Adrenal gland (tissue), 12 donors: ENCODE data around the gene RELL2. TPM values are rescaled to one million over a fixed set of nuclear protein-coding genes. Genes with fewer than 3 reads are reported as not detected.

Experiments used
- DNase-seq, 7 donors: peaks; one replicate each; pipeline ENCODE4 v3.0.0-alpha.2; 2019 to 2020
- H3K27ac ChIP-seq, 5 donors: fragments of 200-600 bp; sonication (generic) in 4 of 5; 1 replicate in 3 of 5; 2 replicates in 2 of 5; pipeline versions ENCODE4 v1.5.1 to v1.8.0; 2016 to 2020; ENCODE audit warnings: mild to moderate bottlenecking in 1 of 5
- H3K27me3 ChIP-seq: fragments of 200-600 bp; 2 replicates; pipeline ENCODE4 v1.8.0; 2021
- H3K36me3 ChIP-seq, 2 donors: fragments of 200-600 bp; replicated peaks in 1 of 2; 1 replicate in 1 of 2; 2 replicates in 1 of 2; pipeline versions ENCODE4 v1.5.1 to v1.8.0; 2018 to 2022
- H3K4me1 ChIP-seq, 2 donors: fragments of 200-600 bp; replicated peaks in 1 of 2; 1 replicate in 1 of 2; 2 replicates in 1 of 2; pipeline versions ENCODE4 v1.5.1 to v1.8.0; 2018 to 2021
- H3K4me3 ChIP-seq, 4 donors: fragments of 200-600 bp; sonication (generic) in 3 of 4; one replicate each; pipeline ENCODE4 v1.5.1; 2016 to 2018
- H3K9me3 ChIP-seq, 3 donors: fragments of 200-600 bp; sonication (generic) in 1 of 3; replicated peaks in 1 of 3; 1 replicate in 2 of 3; 2 replicates in 1 of 3; pipeline versions ENCODE4 v1.5.1 to v1.8.0; 2016 to 2021
- POLR2A ChIP-seq, 2 donors: fragments of 450-650 bp; IDR thresholded peaks; one replicate each; pipeline ENCODE4 v1.6.1; 2017; ENCODE audit warnings: antibody characterized with exemption in 2 of 2, mild to moderate bottlenecking in 2 of 2, moderate library complexity in 1 of 2
- WGBS, 4 donors: extraction: QIAGEN DNeasy Blood & Tissue Kit in 2 of 4; methylation state at CpG; one replicate each; pipeline versions ENCODE4 v1.1.5 to v1.1.7; 2013 to 2017; 5-methylcytosine and 5-hydroxymethylcytosine counted together
- intact Hi-C, 2 donors: fragments of 100-400 bp; cut with DNase I; formaldehyde crosslinking; loops; one replicate each; pipeline versions ENCODE4 v1.14.1 to v1.15.0; 2022 to 2023
- polyA plus RNA-seq, 3 donors: library from polyadenylated mRNA; stranded (reverse); fragments of 200-250 nt in 2 of 3; fragments of 350-450 nt in 1 of 3; fragmentation: Illumina TruSeq in 1 of 3; extraction: RNeasy Lipid Tissue Mini Kit (QIAGEN cat#74804) in 1 of 3; gene quantifications; one replicate each; pipeline ENCODE4 v1.2.3, GENCODE V29; 2013 to 2014
- total RNA-seq, 9 donors: library from RNA; depleted of rRNA in 4 of 9; stranded (reverse); fragments of >200 nt in 4 of 9; fragments of 120-200 nt in 1 of 9; fragmentation: NEBNext Ultra II Directional in 1 of 9; extraction: Animal tissue kit (Norgen Biotek cat#: 25700) in 1 of 9; gene quantifications; one replicate each; pipeline versions ENCODE4 v1.1.0 to v1.2.4, GENCODE V29; 2013 to 2023
- TF ChIP-seq, protein P1 (sequence below), 6 experiments: fragments of 450-650 bp in 4 of 6; fragments of 200-600 bp in 2 of 6; sonication (generic) in 1 of 6; IDR thresholded peaks; 1 replicate in 5 of 6; 2 replicates in 1 of 6; pipeline versions ENCODE4 v1.5.1 to v1.8.0; 2016 to 2021; ENCODE audit warnings: antibody characterized with exemption in 6 of 6, mild to moderate bottlenecking in 2 of 6, moderate library complexity in 1 of 6
- donor health status: healthy with polysubstance abuse.
- donor health status: Bipolar disorder and iron deficiency.
- donor health status: DM: yes; HTN: yes; CAD: no.
- donor health status: DM: no; HTN: no; CAD: no.
- donor health status: DM: no; HTN: no; CAD: no.
- donor health status: DM: yes; HTN: yes; CAD: no.

RELL2 gene
- total and polyA plus RNA-seq, 12 donors: 2.3 to 37.6 (median 7.7) TPM

DNA sequence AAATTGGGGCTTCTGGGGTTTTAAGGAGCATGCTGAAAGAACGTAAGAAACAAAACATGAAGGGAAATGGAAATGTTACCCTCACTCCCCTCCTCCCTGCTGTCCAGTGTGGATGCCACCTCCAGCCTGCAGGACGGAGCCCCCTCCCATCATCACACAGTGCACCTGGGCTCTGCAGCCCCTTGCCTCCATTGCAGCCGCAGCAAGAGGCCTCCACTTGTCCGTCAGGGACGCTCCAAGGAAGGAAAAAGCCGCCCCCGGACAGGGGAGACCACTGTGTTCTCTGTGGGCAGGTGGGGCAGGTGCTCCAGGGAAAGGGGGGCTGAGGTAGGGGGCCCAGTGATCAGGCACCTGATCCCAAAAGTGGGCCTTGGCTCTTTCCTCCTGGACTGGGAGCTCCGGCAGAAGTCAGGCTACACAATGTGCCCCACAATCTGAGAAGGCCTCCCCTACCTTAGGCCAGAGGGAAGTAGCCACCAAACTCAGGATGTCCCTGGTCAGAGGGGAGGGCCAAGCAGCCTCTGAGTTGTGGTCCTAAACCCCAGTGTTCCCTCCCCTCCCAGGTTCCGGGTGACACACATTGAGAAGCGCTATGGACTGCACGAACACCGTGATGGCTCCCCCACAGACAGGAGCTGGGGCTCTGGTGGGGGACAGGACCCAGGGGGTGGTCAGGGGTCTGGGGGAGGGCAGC lies 2.7 kb downstream of the RELL2 start:
- H3K4me3 ChIP-seq: no peak overlapping the region
- H3K36me3 ChIP-seq: peaks cover 0 to 9% of the 10 kb centered on the region in 2 donors
- H3K9me3 ChIP-seq: no peaks in the 10 kb centered on the region
- DNase-seq: no peak
- H3K27ac ChIP-seq: no peak overlapping the region
- H3K4me1 ChIP-seq: peaks cover 19 to 25% of the 10 kb centered on the region in 2 donors
- TF ChIP-seq POLR2A (IDR thresholded peaks at IDR 0.05): no peak
- TF ChIP-seq, protein P1, sequence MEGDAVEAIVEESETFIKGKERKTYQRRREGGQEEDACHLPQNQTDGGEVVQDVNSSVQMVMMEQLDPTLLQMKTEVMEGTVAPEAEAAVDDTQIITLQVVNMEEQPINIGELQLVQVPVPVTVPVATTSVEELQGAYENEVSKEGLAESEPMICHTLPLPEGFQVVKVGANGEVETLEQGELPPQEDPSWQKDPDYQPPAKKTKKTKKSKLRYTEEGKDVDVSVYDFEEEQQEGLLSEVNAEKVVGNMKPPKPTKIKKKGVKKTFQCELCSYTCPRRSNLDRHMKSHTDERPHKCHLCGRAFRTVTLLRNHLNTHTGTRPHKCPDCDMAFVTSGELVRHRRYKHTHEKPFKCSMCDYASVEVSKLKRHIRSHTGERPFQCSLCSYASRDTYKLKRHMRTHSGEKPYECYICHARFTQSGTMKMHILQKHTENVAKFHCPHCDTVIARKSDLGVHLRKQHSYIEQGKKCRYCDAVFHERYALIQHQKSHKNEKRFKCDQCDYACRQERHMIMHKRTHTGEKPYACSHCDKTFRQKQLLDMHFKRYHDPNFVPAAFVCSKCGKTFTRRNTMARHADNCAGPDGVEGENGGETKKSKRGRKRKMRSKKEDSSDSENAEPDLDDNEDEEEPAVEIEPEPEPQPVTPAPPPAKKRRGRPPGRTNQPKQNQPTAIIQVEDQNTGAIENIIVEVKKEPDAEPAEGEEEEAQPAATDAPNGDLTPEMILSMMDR (IDR thresholded peaks at IDR 0.05): no peak
- WGBS, 4 donors: 85 to 95% (median 95%) methylated on average over 4 to 12 of the region's 12 CpGs
- H3K27me3 ChIP-seq: no peaks in the 10 kb centered on the region
- intact Hi-C loops: no loop called here

DNA sequence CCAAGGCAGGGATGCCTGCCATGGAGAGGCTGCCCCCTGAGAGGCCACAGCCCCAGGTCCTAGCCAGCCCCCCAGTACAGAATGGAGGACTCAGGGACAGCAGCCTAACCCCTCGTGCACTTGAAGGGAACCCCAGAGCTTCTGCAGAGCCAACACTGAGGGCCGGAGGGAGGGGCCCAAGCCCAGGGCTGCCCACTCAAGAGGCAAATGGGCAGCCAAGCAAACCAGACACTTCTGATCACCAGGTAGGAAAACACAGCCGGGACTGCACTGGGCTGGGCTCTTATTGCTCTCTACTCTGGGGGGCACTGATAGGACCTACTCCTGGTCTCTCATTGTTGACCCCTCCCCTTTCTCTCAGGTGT lies 3.2 kb downstream of the RELL2 start:
- Histone ChIP-seq H3K9me3 (no peaks in the 10 kb centered on the region), H3K27ac (no peak overlapping the region), H3K36me3 (peaks cover 0 to 10% of the 10 kb centered on the region in 2 donors), H3K4me3 (no peak overlapping the region), H3K27me3 (no peaks in the 10 kb centered on the region), H3K4me1 (peaks cover 15 to 20% of the 10 kb centered on the region in 2 donors)
- intact Hi-C loops: no loop called here
- no peak for TF ChIP-seq POLR2A (IDR thresholded peaks at IDR 0.05)
- TF ChIP-seq, protein P1 (IDR thresholded peaks at IDR 0.05): no peak
- DNase-seq: no peak
- 86 to 93% (median 91%) methylated on average over 1 to 3 of the region's 3 CpGs for WGBS, 4 donors

DNA sequence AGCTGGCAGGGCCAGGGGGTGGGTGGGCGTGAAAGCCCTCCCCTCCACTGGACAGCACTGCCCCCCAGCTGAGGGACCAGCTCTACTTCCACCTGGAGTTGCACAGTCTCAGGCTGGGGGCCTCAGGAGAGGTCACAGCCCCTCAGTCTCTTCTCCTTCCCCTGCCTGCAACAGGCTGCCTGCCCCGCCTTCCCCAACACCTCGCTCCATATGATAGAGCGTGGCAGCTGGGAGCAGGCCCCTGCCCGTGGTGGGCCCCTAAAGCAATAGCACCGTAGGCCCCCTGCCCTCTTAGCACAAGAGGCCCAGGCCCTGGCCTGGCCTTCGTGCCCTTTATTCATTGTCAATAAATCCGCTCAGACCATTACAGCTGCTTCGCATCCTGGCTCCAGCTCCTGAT lies 3.9 kb downstream of the RELL2 start:
- intact Hi-C loops: no loop called here
- H3K4me3 ChIP-seq: no peak overlapping the region
- no peak for TF ChIP-seq POLR2A (IDR thresholded peaks at IDR 0.05)
- TF ChIP-seq, protein P1 (IDR thresholded peaks at IDR 0.05): no peak
- H3K36me3 ChIP-seq: peaks cover 0 to 11% of the 10 kb centered on the region in 2 donors
- 83 to 92% (median 86%) methylated on average over 6 to 9 of the region's 9 CpGs for WGBS, 4 donors
- DNase-seq: no peak
- H3K4me1 ChIP-seq: peaks cover 11 to 13% of the 10 kb centered on the region in 2 donors
- no peaks in the 10 kb centered on the region for H3K27me3 ChIP-seq
- H3K9me3 ChIP-seq: no peaks in the 10 kb centered on the region
- no peak overlapping the region for H3K27ac ChIP-seq

DNA sequence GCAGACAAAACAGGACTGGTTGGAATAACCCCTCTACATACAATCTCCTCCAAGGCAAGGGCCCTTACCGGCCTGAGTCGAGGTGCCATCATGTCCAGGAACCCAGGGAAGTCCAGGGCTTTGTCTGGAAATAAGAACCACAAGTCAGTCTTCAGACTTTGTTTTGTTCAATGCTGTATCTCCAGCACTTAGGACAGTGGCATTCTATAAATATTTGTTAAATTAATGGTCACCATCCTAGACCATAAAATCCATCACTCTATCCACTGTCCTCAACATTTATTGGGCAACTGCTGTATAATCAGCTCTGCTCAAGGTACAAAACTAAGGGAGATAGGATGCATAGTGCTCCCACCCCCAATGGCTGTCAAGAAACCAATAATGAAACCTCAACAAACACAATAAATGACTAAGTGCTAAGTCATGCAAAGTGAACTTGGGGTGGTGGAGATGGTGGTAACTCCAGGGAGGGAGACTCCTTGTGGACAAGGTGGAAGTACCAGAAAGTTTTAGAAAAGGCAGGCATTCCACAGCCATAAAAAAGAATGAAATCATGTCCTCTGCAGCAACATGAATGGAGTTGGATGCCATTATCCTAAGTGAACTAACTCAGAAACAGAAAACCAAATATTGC lies 5.0 kb downstream of the RELL2 start:
- TF ChIP-seq POLR2A (IDR thresholded peaks at IDR 0.05): no peak
- TF ChIP-seq, protein P1 (IDR thresholded peaks at IDR 0.05): no peak
- no peaks in the 10 kb centered on the region for H3K27me3 ChIP-seq
- peaks cover 7 to 9% of the 10 kb centered on the region in 2 donors for H3K4me1 ChIP-seq
- intact Hi-C loops: no loop called here
- H3K9me3 ChIP-seq: no peaks in the 10 kb centered on the region
- peaks cover 0 to 19% of the 10 kb centered on the region in 2 donors for H3K36me3 ChIP-seq
- H3K4me3 ChIP-seq: no peak overlapping the region
- no peak for DNase-seq
- no peak overlapping the region for H3K27ac ChIP-seq
- WGBS, 4 donors: 94 to 100% (median 98%) methylated on average over 2 of the region's 2 CpGs
